Measurements from ENCODE around the gene NCAM2.

NCAM2 gene

GRCh38 chr21:21231913-21232312, 233.7 kb downstream of the NCAM2 start:
- no peak for DNase-seq

DNA sequence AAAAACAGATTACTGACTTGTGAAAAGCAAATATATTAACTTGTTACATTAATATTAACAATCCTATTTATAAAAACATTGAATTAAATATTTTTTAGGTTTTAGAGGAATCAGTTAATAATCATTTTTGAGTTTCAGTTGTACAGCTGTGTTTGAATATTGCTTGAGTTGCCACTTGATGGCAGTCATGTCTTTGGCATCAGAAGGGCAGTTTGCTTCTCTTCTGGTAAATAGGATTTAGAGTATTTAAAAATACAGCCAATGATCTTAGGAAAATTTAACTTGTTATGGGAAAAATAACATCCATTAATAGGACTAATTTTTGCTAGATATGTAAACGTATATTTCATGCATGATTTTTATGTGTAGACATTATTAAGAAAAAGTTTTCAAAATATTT, 234.1 kb downstream of the NCAM2 start:
- DNase-seq: no peak

DNA sequence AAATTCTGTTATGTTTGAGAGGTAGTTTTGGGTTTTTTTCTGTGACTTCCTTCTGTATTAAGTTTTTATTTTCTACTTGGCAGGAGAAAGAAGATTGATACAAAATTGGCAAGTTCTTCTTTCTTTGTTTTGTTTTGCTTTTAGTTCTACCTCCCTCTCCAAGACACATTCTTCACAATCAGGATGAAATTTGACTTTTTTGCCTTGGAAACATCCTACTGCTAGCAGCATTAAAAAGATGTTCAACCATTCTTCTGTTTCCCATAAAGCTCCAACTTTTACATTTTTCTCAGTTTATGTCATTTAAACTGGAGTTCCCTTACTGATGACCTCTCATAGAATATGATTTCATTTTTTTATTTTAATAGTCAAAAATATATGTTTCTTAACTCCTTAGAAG, 234.8 kb downstream of the NCAM2 start:
- no peak for DNase-seq

DNA sequence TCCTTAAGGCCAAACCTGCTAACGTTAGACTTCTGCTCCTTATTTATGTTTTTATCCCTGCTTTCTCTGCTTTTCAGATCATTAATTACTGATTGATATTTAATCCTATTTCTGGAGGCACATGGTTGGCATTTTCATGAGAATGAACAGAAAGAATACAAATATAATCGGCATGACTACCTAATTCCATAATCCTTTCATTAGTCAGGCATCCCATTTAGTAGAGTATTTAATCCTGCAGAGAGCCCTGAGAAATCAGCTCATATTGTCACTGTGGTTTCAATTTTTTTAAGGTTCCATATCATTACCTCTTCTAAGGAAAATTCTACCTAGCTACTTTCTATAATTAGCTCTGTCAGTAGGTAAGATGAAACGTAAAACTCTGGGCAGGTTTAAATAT, 238.8 kb downstream of the NCAM2 start:
- no peak for DNase-seq

GRCh38 chr21:21238629-21239400, 240.6 kb downstream of the NCAM2 start:
- DNase-seq: no peak

DNA sequence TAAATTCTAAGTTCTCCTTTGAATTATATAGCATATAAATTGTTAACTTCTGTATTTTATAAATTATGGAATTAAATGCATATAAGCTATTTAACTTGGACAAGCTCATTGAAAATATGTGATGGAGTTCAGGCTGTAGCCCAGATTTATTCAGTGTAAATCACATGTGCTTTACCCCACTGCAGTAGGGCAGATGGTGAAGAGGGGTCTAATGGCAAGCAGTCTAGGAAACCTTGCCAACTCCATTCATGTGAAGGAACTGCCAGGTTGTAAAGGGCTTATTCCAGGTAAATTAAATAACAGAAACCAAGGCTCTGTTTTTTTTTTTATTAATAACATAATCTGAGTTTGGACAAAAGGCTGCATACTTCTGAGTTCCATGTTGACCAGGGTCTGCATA, 243.2 kb downstream of the NCAM2 start:
- no peak for DNase-seq

GRCh38 chr21:21246007-21246406, 247.8 kb downstream of the NCAM2 start:
- no peak for DNase-seq

- DNase-seq: no peak
Observed at GRCh38 chr21:21247424-21247823, 249.2 kb downstream of the NCAM2 start.

DNA sequence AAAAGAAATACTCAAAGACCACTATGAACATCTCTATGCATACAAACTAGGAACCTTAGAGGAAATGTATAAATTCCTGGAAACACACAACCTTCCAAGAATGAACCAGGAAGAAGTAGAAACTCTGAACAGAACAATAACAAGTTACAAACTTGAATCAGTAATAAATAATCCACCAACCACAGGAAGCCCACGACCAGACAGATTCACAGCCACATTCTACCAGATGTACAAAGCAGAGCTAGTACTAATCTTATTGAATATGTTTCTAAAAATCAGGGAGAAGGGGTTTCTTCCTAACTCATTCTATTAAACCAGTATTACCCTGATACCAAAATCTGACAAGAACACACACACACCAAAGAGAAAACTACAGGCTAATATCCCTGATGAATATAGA, 263.8 kb downstream of the NCAM2 start:
- no peak for DNase-seq

DNA sequence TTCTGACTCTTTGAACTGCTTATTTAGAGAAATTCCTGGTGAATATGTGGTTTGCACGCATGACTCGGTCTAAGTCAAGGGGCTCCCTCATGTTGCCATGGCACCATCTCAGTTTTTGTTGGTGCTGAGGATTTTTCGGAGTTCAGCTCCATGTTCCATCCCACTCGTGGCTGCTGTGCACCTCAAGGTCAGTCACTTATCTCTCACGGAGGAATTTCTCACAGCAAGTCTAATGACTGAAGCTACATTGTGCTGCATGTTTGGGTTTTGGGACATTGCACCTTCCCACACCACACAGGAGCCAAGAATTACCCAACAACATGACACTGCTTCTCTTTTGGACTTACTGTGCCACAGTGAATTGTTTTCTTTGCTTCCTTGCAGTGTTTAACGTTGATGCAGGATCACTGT, 269.9 kb downstream of the NCAM2 start:
- no peak for DNase-seq

DNA sequence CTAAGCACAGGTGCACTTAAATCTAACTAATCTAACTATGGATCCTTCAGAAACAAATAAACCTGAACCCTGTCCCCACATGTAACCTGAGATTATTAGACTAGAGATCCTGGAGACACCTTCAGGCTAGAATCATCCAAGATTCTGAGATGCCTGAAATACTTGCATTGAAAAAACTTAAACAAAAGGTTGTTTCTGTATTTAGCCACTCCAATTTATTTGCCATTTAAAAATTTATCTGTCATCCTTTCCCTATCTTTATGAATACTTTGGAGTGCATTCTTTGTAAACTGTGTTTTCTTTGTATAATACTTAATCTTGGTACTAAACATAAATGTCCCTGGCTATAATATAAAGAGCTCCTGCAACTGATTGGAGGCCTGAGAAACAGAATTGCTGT, 270.7 kb downstream of the NCAM2 start:
- no peak for DNase-seq

DNA sequence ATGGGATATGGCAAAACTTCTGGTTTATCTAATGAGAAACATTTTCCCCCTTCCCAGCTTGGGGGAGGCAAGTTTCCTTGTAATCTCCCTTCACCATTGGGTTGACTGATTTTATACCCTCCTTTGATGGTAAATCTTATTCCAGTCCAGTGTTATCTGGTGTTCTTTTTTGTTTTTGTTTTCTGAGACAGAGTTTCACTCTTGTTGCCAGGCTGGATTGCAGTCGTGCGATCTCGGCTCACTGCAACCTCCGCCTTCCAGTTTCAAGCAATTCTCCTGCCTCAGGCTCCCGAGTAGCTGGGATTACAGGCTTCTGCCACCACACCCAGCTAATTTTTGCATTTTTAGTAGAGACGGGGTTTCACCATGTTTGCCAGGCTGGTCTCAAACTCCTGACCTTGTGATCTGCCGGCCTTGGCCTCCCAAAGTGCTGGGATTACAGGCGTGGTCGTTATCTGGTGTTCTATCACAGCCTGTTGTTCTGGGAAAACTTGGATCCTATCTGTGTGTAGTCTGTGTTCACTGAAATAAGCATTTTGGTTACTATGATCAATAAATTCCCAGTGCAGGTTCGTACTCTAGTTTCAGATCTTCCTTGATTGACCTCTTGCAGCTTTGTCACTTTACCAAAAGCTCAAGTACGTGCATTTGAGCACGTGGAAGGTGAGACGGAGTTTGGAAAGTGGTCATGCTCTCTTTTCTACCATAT, 281.1 kb downstream of the NCAM2 start:
- no peak for DNase-seq

DNA sequence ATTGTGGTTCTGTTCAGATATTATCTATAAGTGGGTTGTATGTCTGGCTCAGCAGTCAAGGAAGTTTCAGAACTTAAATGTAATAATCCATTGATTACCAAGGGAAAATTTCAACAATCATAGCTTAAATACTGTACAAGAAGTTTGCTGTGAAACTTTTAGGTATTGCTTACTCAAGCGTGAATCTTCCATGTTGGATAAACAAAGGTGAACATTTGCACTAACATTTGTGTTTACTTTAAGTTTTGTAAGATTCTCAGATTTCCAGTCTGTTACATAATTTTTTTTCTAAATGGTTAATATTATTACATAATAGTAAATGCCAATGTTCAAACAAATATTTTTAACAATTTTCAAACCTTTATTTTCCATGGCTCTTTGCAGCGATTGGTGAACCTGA, 285.6 kb downstream of the NCAM2 start:
- no peak for DNase-seq

- DNase-seq: no peak
Observed at GRCh38 chr21:21286170-21286798, 288.1 kb downstream of the NCAM2 start.

GRCh38 chr21:21290751-21291150, 292.5 kb downstream of the NCAM2 start:
- DNase-seq: no peak

GRCh38 chr21:21291883-21292569, 293.8 kb downstream of the NCAM2 start:
- DNase-seq: no peak

DNA sequence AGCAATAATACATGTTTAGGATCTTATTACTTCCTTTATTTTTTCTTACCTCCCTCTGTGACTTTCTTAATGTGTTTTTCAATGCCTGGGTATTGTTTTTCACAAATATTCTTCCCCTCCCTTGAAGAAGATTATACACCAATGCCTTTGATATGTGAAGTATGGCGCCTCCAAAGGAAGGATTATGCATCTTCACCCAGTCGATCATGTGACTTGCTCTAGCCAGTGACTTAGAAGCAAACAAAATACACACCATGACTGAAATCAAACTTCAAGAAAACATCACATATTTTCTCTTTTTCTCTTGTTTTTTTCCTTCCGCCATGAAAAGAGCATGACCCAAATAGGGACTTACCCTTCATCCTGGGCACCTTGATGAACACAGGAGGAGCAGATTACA, 297.1 kb downstream of the NCAM2 start:
- no peak for DNase-seq

DNA sequence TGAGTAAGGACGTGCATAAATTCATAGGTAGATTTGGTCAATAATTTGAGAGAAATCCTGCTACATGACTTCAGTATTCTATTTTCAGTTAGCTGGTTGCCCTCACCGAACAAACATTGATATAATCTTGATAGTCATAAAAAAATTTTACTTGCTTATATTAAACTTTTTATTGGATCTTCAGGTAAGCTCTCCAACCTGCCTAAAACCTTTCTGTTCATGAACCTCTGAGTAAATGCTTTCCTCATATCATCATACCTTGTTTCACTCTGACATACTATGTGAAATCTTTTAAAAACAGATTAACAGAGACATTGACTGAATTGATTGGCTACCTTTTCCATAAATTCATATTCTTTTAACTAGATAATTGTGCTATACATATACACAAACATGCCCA, 299.0 kb downstream of the NCAM2 start:
- DNase-seq: no peak

- no peak for DNase-seq
Observed at GRCh38 chr21:21301013-21301412, 302.8 kb downstream of the NCAM2 start.

DNA sequence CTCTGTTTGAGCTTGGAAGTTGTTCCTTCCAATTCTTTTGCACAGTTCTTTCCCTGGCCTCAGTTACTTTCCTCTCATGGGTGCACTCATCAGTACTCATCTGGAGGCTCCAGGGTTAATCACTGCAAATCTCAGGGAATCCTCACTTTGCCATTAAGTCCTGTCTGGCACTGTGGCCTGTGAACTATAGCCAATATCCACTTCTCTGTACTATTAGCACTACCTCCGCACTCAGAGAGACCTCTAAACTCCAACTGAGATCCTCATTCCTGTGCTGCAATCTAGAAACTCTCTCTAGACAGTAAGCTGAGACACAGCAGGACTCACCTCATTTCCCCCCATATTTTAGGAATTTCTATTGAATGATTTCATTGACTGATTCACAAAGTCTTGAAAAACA, 311.3 kb downstream of the NCAM2 start:
- no peak for DNase-seq

- no peak for DNase-seq
Observed at GRCh38 chr21:21324297-21324696, 326.1 kb downstream of the NCAM2 start.

DNA sequence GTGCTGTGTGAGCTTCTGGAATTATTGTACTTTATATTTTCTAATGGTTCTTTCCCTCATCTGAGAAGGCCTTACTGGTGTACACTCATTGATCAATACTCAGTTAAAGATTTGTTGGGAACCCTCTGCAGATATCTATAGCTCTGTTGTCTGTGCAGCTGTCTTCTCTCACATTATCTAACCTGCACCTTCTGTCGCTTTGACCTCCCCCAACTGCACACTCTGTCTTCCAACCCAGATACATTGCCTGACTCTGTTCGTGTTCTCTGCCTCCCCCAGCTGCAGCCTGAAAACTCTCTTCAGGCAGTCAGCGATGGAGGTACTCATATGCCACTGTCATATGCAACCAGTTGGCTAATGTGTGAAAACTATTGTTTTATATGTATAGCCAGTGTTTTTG, 334.3 kb downstream of the NCAM2 start:
- DNase-seq: no peak

DNA sequence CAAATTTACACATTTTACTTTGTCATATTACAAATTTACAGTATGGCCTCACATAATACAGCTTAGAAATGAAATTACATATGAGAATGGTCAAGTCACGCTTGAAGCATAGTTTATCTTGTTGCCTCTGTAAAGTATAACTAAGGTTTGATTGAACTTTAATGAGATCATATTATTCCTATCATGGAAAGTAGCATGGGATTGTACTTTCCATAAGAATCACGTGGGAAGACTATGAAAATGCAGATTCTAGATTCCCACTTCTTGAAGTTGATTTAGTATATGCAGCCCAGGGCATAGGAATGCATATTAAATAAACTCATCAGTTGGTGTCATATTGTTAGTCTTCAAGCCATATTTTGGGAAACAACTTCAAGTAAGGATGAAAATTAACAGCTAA, 342.8 kb downstream of the NCAM2 start:
- no peak for DNase-seq

DNA sequence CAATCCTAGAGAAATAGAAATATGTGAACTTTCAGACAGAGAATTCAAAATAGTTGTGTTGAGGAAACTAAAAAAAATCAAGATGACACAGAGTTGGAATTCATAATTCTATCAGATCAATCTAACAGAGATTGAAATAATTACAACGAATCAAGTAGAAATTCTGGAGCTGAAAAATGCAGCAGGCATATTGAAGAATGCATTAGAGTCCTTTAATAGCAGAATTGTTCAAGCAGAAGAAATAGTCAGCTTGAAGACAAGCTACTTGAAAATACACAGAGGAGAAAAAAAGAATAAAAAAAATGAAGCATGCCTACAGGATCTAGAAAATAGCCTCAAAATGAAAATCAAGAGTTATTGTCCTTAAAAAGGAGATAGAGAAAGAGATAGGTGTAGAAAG, 347.1 kb downstream of the NCAM2 start:
- no peak for DNase-seq
